ENCODE results near the gene LRCH2.
A peak's percentile ranks its signal among the peaks of the same experiment; 100 is the strongest.
"Not testable (repeated sequence)": the region's sequence is repeated elsewhere in the genome, so short reads cannot be mapped to it uniquely, and the experiment has no call there.

The LRCH2 gene

DNA sequence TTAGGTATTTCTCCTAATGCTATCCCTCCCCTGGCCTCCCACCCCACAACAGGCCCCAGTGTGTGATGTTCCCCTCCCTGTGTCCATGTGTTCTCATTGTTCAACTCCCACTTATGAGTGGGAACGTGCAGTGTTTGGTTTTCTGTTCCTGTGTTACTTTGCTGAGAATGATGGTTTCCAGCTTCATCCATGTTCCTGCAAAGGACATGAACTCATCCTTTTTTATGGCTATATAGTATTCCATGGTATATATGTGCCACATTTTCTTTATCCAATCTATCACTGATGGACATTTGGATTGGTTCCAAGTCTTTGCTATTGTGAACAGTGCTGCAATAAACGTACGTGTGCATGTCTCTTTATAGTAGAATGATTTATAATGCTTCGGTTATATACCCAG, 16.6 kb downstream of the LRCH2 start:
- DNase-seq; in situ Hi-C loops (cut with MboI; ENCODE audit: low pct_unique_long_range_greater_than_20kb, low sequenced_read_pairs): not testable (repeated sequence)

DNA sequence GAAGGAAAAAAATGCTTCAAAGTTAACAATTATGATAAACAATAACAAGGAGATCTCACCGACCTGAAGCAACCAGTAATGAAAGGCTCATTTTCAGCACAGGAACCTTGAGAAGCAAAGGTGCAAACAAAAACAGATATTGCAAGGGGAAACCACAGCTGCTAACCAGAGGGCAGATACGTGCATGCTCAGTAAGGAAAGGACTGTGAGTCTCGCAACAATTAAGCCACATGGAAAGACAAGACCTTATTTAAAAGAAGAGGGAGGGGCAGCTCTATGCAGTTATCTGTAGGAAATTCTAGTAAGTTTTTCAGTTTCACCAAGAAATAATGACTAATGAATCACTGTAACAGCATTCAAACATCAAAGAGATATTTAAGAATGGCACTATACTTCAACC, 19.3 kb downstream of the LRCH2 start:
- in situ Hi-C loops (cut with MboI; ENCODE audit: low pct_unique_long_range_greater_than_20kb, low sequenced_read_pairs): no loop called here

DNA sequence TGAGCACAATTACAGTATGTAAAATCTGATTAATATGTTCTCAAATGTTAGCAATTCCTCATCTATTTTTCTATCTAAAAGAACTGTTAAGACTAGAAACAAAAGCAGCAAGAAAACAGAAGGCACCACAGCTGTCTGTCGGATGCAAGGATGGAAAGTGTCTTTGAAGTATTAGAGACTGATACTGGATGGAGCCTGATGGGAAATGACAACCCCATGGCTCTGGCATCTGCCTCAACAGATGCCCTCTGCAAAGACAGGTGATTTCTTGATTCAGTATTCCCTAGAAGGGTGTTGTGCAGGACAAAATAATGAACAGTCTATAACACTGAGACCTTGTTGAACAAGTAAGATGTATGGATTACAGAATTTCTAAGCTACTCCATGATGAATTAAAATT, 19.7 kb downstream of the LRCH2 start:
- in situ Hi-C loops (cut with MboI; ENCODE audit: low pct_unique_long_range_greater_than_20kb, low sequenced_read_pairs): no loop called here

More for the DNA sequence above, 19.3 kb downstream of the LRCH2 start:
- no peak for DNase-seq

DNA sequence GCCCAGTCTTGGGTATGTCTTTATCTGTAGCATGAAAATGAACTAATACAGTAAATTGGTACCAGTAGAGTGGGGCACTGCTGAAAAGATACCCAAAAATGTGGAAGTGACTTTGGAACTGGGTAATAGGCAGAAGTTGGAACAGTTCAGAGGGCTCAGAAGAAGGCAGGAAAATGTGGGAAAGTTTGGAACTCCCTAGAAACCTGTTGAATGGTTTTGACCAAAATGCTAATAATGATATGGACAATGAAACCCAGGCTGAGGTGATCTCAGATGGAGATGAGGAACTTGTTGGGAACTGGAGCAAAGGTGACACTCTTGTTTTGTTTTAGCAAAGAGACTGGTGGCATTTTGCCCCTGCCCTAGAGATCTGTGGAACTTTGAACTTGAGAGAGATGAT, 24.3 kb downstream of the LRCH2 start:
- in situ Hi-C loops (cut with MboI; ENCODE audit: low pct_unique_long_range_greater_than_20kb, low sequenced_read_pairs); DNase-seq: not testable (repeated sequence)

More for the DNA sequence above, 19.7 kb downstream of the LRCH2 start:
- DNase-seq: no peak

DNA sequence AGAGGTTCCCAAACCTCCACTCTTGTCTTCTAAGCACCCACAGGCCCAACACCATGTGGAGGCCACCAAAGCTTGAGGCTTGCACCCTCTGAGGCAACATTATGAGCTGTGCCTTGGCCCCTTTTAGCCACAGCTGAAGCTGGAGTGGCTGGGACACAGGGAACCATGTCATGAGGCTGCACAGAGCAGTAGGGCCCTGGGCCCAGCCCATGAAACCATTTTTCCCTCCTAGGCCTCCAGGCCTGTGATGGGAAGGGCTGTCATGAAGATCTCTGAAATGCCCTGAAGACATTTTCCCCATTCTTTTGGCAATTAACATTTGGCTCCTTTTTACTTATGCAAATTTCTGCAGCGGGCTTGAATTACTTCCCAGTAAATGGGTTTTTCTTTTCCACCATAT, 29.9 kb downstream of the LRCH2 start:
- in situ Hi-C loops (cut with MboI; ENCODE audit: low pct_unique_long_range_greater_than_20kb, low sequenced_read_pairs): no loop called here
- no peak for DNase-seq

DNA sequence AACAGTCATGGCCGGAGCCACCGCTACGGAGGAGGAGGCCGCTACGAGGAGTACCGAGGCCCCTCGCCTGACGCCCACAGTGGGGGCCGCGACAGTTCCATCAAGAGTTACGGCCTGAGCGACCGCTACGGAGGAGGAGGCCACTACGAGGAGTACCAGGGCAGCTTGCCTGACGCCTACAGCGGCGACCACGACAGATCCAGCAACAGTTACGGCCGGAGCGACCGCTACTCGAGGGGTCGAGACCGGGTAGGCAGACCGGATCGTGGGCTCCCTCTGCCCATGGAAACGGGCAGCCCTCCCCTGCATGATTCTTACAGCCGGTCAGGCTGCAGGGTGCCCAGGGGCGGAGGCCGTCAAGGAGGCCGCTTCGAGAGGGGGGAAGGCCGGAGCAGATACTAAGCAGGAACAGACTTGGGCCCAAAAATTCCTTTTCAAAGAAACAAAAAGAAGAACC, 41.6 kb downstream of the LRCH2 start:
- DNase-seq: no peak

DNA sequence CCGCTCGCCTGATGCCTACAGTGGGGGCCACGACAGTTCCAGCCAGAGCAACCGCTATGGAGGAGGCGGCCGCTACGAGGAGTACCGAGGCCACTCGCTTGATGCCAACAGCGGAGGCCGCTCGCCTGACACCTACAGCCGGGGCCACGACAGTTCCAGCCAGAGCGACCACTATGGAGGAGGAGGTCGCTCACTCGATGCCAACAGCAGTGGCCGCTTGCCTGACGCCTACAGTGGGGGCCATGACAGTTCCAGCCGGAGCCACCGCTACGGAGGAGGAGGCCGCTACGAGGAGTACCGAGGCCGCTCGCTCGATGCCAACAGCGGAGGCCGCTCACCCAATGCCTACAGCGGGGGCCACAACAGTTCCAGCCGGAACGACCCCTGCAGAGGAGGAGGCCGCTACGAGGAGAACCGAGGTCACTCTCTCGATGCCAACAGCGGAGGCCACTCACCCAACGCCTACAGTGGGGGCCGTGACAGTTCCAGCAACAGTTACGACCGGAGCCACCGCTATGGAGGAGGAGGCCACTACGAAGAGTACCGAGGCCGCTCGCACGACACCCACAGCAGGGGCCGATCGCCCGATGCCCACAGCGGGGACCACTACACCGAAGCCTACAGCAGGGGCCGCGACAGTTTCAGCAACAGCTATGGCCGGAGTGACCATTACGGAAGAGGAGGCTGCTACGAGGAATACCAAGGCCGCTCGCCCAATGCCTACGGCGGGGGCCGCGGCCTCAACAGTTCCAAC, 42.2 kb downstream of the LRCH2 start:
- no peak for DNase-seq
- in situ Hi-C loops (cut with MboI; ENCODE audit: low pct_unique_long_range_greater_than_20kb, low sequenced_read_pairs): no loop called here

More for the DNA sequence above, 41.6 kb downstream of the LRCH2 start:
- in situ Hi-C loops (cut with MboI; ENCODE audit: low pct_unique_long_range_greater_than_20kb, low sequenced_read_pairs): no loop called here

DNA sequence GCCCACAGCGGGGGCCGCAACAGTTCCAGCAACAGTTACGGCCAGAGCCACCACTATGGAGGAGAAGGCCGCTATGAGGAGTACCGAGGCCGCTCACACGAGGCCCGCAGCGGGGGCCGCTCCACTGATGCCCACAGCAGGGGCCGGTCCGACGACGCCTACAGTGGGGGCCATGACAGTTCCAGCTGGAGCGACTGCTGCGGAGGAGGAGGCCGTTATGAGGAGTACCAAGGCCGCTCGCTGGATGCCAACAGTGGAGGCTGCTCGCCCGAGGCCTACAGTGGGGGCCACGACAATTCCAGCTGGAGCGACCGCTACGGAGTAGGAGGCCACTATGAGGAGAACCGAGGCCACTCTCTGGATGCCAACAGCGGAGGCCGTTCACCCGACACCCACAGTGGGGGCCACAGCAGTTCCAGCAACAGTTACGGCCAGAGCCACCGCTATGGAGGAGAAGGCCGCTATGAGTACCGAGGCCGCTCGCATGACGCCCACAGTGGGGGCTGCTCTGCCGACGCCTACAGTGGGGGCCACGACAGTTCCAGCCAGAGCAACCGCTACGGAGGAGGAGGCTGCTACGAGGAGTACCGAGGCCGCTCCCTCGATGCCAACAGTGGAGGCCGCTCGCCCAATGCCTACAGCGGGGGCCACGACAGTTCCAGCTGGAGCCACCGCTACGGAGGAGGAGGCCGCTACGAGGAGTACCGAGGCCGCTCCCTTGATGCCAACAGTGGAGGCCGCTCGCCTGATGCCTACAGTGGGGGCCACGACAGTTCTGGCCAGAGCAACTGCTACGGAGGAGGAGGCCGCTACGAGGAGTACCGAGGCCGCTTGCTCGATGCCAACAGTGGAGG, 43.0 kb downstream of the LRCH2 start:
- in situ Hi-C loops (cut with MboI; ENCODE audit: low pct_unique_long_range_greater_than_20kb, low sequenced_read_pairs): no loop called here
- DNase-seq: no peak

DNA sequence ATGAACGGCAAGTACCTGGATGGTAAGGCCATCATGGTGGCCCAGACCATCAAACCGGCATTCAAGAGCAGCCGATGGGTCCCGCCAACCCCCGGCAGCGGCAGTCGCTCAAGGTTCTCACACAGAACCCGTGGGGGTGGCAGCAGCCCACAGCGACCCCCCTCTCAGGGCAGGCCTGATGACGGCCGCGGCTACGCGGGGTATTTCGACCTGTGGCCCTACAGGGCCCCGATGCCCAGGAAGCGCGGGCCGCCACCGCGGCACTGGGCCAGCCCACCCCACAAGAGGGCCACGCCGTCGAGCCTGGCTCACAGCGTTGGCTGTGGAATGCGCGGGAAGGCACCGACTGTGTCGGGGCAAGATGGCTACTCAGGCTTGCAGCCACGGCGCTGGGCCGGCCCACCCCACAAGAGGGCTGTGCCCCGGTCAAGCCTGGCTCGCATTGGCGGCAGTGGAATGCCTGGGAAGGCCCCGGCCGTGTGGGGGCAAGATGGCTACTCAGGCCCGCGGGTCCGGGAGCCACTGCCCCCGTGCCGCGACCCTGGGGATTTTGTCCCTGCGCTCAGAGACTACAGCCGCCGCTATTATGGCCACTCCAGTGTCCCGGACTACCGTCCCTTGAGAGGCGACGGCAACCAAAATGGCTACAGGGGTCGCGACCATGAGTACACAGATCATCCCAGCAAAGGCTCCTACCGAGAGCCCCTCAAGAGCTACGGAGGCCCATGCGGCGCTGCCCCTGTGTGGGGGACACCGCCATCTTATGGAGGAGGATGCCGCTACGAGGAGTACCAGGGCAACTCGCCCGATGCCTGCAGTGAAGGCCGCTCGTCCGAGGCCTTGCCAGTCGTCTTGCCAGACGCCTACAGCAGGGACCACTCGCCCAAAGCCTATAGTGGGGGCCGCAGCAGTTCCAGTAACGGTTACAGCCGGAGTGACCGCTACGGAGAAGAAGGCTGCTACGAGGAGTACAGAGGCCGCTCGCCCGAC, 44.0 kb downstream of the LRCH2 start:
- in situ Hi-C loops (cut with MboI; ENCODE audit: low pct_unique_long_range_greater_than_20kb, low sequenced_read_pairs): no loop called here
- no peak for DNase-seq

DNA sequence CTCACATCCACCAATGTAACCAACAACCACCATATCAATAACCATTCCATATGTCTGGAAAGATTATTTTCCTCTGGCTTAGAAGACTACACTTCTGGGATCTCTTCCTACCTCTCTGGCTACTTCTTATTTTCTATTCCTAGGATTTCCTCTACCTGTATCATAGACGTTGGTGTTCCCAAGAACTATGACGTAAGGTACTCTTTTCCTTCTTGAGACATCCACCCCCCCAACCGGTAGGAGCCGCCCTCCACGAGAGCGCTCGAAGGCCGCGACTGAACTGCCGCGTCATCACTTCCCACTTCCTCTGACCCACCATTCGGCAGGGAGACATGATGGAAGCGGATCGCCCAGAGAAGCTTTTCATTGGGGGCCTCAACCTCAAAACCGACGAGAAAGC, 44.8 kb downstream of the LRCH2 start, which contains the start of gene RBMXL3:
TSS of gene RBMXL3 (plus strand) at position 301 of the 400 bp plus-strand sequence. CDS start at position 333, 32 bp downstream.
- no peak for DNase-seq
- in situ Hi-C loops (cut with MboI; ENCODE audit: low pct_unique_long_range_greater_than_20kb, low sequenced_read_pairs): no loop called here

DNA sequence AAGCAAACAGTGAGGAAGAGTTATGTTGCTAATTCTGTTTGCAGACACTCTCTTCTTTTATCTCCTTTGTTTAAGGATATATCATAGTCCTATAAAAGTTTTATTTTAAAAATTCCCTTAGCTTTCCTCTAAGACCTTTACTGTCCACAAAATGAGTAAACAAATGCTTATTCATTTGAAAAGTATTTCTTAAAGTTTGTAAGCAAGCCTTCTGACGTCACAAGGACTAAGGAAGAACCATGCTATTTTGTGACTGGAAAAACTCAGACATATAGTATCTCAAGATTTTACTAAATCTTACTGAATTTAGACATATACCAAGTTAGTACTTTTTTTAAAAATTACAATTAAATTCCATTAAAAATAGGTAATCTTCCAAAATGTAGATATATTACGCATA, 49.9 kb downstream of the LRCH2 start:
- in situ Hi-C loops (cut with MboI; ENCODE audit: low pct_unique_long_range_greater_than_20kb, low sequenced_read_pairs): no loop called here
- DNase-seq: no peak

DNA sequence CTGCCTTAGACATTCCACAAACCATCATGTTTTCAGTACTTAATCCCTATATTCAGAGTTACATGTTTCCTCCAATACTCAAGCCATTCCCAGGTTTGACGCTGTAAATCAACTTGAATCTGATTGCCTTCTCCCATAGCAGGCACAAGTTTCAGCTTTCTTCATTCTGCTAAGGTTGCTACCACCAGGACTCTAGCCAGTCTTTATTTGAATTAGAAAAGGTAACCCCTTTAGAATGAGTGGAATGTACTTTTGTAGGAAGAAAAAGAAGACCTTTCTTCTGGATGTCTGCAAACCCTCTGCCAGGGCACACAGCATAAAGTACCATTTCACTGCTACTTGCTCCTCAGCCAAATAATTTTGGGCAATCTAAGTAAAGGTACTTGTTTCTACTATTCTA, 55.4 kb downstream of the LRCH2 start:
- in situ Hi-C loops (cut with MboI; ENCODE audit: low pct_unique_long_range_greater_than_20kb, low sequenced_read_pairs): no loop called here
- DNase-seq: no peak

DNA sequence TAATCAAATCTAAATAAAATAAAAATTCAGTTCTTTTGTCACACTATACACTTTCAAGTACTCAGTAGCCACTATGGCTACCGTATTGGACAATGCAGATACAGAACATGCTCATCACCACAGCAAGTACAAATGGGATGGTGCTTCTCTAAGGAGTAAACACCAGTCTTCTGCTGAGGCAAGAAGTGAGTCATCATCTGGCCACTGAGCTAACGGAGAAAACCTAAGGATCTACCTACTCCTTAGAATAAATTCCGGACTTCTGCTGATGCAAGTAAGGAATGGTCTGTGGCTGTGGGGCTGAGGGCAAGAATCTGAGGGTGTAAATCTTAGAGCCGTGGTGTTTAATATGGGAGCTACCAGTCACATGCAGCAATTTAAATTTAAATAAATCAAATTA, 56.0 kb downstream of the LRCH2 start:
- no peak for DNase-seq
- in situ Hi-C loops (cut with MboI; ENCODE audit: low pct_unique_long_range_greater_than_20kb, low sequenced_read_pairs): no loop called here

DNA sequence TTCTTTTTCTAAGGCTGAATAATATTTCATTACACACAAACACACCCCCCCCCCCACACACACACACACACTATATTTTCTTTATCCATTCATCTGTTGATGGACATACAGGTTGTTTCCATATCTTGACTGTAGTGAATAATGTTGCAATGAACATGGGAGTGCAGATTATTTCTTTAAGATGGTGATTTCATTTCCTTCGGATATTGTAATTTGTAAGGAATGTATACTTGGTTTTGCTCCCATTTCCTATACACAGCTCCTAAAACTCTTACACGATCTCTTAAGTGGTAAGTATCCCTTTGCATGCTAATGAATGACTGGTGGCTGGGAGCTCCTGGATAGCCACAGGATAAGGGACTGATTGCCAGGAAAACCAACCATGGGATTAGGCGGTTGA, 59.3 kb downstream of the LRCH2 start:
- in situ Hi-C loops (cut with MboI; ENCODE audit: low pct_unique_long_range_greater_than_20kb, low sequenced_read_pairs): no loop called here
- DNase-seq: no peak

DNA sequence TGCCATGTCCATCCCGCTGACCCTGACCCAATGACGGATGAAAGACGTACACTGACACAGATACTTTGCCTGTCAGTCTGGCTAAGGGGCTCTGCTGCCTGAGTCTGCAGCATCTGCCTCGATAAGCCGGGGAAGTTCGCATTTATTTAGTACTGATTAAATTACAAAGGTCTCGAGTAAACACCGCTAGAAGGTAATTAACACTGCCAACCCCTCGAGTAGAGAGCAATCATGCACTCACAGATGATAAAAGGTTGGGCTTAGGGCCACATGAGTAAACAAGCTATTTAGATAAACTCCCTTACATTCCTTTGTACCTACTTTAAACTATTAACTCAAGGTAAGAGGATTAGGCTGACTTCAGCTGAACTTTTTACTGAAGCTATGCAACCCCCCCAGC, 60.7 kb downstream of the LRCH2 start:
- in situ Hi-C loops (cut with MboI; ENCODE audit: low pct_unique_long_range_greater_than_20kb, low sequenced_read_pairs): no loop called here
- no peak for DNase-seq

DNA sequence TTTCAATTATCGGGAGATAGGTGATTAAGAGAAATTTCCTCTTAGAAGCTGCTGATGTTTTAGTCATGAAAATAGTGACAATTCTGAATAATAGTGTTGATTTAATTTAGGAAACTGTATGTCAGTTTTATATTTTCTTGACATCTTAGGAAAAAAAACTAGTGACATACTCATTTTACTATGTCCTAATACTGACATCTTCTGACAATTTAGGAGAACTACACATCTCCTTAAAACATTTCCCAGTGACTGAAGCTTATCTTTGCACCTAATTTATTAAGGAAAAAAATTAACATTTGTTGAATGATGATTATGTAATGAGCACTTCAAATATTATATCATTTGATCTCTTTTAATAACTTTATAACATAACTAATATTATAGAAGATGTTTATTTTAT, 86.7 kb downstream of the LRCH2 start:
- in situ Hi-C loops (cut with MboI; ENCODE audit: low pct_unique_long_range_greater_than_20kb, low sequenced_read_pairs): no loop called here
- peak; percentile 37 for DNase-seq

DNA sequence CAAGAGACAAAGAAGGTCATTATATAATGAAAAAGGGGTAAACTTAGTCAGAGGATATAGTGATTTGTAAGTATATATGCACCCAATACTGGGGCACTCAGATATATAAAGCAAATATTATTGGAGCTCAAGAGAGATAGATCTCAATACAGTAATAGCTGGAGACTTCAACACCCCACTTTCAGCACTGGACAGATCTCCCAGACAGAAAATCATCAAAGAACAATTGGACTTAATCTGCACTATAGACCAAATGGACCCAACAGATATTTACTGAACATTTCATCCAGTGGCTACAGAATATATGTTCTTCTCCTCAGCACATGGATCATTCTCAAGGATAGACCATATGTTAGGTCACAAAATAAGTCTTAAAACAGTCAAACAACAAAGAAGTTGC, 91.8 kb downstream of the LRCH2 start:
- DNase-seq: no peak
- in situ Hi-C loops (cut with MboI; ENCODE audit: low pct_unique_long_range_greater_than_20kb, low sequenced_read_pairs): no loop called here

DNA sequence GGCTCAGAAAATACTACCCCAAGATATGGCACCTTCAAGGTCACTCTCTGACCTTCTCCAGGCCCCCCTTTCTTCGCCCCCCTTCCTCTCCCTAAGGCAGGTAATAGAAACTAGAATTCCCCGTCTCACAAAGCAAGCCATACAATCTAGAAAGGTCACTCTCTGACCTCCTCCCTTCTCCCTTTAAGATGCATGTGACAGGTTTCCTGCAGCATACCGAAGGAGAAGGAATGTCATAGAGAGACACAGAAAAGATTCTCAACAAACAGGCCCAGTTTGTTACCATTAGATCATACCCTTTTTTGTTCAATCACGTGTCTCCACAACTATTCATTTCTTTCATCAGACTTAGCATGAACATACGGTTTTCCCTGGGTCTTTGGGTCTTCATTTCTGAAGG, 95.9 kb downstream of the LRCH2 start:
- no peak for DNase-seq
- in situ Hi-C loops (cut with MboI; ENCODE audit: low pct_unique_long_range_greater_than_20kb, low sequenced_read_pairs): no loop called here

DNA sequence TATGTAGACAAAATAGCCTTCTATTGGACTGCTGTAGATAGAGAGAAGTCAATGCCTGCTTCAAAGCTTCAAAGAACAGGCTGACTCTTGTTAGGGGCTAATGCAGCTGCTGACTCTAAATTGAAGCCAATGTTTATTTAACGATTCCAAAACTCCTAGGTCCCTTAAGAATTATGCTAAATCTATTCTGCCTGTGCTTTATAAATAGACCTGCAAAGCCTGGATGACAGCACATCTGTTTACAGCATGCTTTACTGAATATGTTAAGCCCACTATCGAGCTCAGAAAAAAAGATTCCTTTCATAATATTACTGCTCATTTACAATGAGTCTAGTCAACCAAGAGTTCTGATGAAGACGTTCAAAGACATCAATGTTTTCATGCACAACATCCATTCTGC, 99.5 kb downstream of the LRCH2 start:
- no peak for DNase-seq
- in situ Hi-C loops (cut with MboI; ENCODE audit: low pct_unique_long_range_greater_than_20kb, low sequenced_read_pairs): no loop called here
